ENCODE results near the gene CPSF2.

Gene CPSF2

DNA sequence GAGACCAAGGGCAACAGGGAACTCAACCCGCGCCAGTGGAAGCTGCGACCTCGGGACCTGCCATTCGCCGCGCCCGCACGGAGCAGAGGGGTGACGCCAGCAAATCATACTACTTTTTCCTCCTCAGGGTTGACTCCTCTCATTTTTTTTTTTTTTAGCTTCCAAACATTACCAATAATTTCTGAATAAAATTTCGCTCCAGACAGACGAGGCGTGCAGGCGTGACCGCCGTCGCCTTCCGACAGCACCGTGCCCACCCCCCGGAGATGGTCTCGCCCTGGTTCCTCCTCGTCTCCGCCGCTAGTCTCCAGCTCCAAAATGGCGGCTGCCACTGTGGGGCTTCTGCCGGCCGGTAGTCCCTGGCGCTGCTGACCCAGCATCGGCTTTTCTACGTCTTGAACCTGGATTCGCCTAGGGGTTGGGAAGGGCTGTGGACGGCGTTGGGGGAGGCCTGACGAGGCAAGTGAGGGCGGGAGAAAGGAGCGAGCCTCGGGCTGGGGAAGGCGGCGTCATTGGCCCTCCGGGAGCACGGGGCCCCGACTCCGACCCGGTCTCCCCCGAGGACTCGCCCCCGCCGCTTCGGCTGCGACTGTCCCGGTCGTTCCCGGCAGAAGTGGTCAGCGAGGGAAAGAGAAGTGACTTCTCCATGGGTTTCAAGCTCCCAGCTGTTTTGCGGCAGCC lies at the start of gene CPSF2, which contains the start of gene NDUFB1:
Gene CPSF2 (plus strand): TSS at position 300 of the 681 bp plus-strand sequence. CDS start 9,016 bp downstream, outside the sequence.
Gene NDUFB1 (minus strand): TSS at position 37 of the 681 bp plus-strand sequence. CDS start 4,069 bp downstream, outside the sequence.
- FAIRE-seq: peak; percentile 87

GRCh38 chr14:92074555-92074954 lies 47.2 kb upstream of the CPSF2 start:
- DNase-seq (ENCODE audit: insufficient read length, low spot score) (no peak), FAIRE-seq (no peak)

More for the DNA sequence above, at the start of gene CPSF2, which contains the start of gene NDUFB1:
- DNase-seq (ENCODE audit: insufficient read length, low spot score): peak; percentile 90

DNA sequence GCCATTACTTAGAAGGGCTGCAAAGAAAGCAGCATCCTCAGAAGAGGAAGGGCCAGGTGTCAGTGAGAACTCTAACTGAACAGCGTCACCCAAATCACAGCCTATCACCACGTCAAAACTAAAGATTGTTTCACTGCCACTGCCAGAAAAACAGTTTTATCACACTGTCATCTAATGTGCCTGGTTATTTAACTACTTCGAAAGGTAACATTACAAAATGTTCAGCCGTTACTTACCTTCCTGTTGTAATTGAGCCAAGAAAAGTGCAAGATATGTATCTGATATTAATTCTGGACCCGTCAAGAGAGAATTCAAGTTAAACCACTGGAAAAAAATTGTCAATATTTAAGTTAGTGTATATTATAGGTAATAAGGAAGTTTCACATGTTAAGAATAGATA lies 33.3 kb upstream of the CPSF2 start:
- no peak for FAIRE-seq
- DNase-seq (ENCODE audit: insufficient read length, low spot score): no peak

DNA sequence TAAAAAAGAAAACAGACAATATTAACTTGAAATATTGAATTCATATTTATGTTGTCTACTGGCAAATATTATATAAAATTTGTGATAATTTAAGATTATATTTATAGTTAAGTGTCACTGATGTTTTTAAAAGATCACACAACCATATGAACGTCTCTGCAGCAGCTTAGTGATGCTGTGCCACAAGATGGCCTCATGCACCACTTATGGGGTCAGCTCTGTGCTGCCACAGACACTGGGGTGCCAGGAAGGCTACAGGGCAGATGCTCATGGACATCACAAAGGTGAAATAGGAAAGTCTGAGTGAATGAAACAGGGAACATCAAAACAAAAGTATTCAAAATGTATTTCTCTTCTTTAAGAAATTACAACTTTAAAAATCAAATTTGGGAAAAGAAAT lies 28.4 kb upstream of the CPSF2 start:
- FAIRE-seq: no peak
- no peak for DNase-seq (ENCODE audit: insufficient read length, low spot score)

DNA sequence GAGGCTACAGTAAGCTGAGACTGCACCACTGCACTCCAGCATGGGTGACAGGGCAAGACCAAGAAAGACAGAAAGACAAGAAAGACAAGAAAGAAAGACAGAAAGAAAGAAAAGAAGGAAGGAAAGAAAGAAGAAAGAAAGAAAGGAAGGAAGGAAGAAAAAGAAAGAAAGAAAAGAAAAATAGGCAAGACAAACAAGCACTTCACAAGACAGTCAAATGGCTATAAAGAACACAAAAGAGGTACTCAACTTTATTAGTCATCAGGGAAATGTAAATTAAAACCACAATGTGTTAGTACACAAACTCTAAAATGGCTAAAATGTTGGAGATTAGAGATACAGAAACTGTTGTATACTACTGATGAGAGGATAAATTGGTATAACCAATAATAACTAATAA lies 22.0 kb upstream of the CPSF2 start:
- FAIRE-seq (no peak), DNase-seq (ENCODE audit: insufficient read length, low spot score) (no peak)

DNA sequence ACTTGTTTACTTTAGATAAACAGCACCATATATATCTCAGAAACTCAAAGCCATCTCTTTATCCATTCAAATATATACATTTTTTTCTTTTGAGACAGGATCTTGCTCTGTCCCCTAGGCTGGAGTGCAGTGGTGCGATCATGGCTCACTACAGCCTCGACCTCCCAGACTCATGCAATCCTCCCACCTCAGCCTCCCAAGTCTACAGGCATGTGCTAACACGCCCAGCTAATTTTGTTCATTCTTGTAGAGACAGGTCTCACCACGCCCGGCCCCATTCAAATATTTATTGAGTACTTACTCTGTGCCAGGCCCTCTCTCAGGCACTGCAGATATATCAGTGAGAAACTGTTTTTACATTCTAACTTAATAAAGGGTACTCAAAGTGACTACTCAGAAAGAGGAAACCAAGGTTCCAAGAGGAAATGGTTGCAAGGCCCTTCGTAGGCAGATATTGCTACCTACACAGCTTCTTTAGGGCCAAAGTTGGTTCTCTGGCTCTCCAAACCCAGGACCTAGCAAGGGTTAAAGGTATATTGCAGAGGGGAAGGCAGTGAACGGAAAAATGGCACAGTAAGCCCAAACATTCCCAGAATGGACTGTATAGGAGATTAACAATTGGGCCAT lies 18.3 kb upstream of the CPSF2 start:
- DNase-seq (ENCODE audit: insufficient read length, low spot score): no peak
- FAIRE-seq: no peak

DNA sequence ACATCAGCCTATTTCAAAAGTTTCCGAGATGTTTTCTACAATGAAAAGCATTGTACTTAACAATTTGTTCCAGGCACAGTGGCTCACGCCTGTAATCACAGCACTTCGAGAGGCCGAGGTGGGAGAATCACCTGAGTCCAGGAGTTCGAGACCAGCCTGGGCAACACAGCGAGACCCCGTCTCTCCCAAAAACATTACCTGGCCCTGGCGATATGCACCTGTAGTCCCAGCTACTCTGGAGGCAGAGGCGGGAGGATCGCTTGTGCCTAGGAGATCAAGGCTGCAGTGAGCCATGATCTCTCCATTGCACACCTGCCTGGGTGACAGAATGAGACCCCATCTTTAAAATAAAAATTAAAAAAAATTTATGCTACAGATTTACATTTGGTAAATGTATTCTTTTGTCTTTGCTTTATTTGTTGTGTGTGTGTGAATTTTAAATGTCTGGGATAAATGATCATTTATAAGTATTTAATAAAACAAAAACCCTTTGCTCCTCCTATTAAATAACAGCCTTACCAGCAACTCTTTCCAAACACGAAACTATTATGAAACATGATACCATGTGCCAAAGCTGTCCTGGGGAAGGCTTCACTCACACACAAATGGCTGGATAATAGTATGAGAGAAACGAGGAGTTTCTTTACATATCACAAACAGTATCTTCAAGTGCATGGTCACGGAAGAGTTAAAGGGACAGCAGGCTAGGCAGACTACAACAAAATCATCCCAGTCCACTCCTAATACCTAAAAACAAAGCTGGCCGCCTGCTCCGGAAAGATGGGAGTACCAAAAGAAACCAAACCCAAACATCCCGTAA lies 16.5 kb upstream of the CPSF2 start:
- FAIRE-seq: peak; percentile 76
- no peak for DNase-seq (ENCODE audit: insufficient read length, low spot score)

DNA sequence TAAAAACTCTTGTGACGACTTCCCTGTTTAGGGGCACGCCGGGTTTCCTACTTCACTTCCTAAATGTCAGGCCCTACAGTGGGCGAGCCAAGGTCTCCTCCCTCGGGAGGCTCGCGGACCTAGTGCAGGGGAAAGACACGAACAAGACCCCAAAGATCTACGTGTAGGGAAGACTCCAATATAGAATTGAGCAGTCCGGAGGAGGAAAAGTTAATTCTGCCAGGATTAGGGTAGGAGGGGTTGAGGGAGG lies 16.0 kb upstream of the CPSF2 start:
- FAIRE-seq: no peak
- peak; percentile 8 for DNase-seq (ENCODE audit: insufficient read length, low spot score)

DNA sequence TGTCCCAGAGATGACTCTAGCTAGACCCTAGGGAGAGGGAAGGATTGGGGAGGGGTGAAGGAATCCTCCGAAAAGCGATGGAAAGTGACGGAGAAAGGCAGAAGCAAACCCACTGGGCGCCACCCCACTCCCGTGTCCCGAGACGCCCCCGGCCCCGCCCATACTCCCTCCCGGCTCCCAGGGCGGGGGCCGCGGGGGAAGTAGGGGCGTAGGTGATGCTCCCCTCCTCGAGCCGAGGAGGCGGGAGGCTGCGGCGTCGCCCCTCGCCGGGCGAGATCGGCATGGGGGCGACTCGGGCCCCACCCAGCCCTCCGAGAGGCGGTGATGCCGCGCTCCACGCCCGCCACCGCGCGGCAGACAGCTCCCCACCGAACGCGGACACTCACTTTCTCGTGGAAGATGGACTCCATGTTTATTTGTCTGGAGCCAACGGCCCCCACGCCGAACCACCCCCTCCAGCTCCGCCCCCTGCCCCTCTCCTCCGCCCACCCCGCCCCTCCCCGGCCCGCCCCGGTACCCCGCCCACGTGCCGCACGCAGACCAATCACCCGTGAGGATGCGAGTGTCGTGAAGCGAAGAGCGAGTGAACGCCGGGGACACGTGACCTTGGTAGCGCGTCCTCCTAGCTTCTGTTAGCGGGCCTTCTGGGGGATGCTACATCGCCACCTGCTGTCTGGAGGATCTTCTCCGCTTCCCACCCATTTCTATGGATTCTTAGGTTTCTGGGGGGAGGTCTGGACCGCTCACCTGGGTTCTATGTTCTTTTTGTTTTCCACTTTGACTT lies 15.4 kb upstream of the CPSF2 start, which contains the start of gene ATXN3:
Gene ATXN3 (minus strand): TSS at position 440 of the 784 bp plus-strand sequence. CDS start 30 bp downstream, at position 410.
- FAIRE-seq (peak; percentile 100), DNase-seq (ENCODE audit: insufficient read length, low spot score) (peak; percentile 92)

DNA sequence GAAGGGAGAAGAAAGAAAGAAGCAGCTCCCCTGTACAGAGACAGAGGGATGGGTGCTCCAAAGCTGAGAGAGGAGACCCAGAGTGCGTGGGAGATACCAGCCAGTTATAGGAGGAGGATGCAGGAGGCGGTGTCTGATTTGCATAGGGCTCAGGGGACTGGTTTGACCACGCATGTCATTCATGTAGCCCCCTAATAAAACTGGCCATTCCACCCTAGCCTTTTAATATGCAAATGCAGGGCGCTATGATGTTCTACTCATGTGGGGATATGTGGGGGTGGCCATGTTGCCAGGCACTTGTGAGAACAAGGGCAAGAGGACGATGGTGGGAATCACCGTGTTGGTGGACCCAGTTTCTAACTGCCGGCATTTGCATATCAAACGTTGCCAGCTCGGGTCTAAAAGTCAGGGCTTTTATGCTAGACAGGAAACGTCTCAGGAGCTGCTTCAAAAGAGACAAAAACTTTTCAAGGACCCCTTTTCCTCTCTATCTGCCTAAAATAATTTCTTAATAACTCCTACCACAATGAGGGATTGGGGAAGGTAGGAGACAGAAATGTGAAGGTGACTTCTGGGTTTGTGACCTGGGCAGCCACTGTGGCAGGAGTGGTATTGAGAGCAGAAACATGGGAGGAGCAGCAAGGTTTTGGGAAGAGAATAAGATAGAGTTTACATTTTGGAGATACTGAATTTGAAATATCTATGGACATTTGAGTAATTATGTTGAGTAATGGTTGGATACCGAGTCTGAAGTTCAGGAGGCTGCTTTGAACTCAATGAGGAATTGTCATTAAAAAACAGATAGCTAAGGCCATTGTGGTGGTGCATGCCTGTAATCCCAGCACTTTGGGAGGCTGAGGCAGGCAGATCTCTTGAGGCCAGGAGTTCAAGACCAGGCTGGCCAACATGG lies 13.2 kb upstream of the CPSF2 start:
- DNase-seq (ENCODE audit: insufficient read length, low spot score) (no peak), FAIRE-seq (peak; percentile 8)

- no peak for DNase-seq (ENCODE audit: insufficient read length, low spot score)
- no peak for FAIRE-seq
These were observed 12.3 kb upstream of the CPSF2 start for GRCh38 chr14:92109490-92109889.

- peak; percentile 18 for DNase-seq (ENCODE audit: insufficient read length, low spot score)
- no peak for FAIRE-seq
These were observed 531 bp upstream of the CPSF2 start for GRCh38 chr14:92121207-92121669.

GRCh38 chr14:92122351-92122677 lies 545 bp downstream of the CPSF2 start:
- peak; percentile 26 for FAIRE-seq
- no peak for DNase-seq (ENCODE audit: insufficient read length, low spot score)

DNA sequence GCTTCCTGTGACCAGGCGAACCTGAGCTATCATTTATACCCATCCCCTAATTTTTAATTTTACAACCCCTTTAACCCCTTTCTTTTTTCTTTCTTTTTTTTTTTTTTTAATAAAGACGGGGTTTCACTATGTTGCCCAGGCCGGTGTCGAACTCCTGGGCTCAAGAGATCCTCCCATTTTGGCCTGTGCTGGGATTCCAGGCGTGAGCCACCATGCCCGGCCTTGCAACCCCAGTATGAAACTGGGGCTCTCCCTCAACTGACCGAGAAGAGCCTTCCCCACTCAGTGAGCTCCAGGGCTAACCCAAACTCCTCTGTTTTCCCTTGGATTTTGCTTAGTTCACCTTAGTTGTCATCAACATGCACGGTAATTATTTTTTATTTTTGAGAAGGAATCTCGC lies 992 bp downstream of the CPSF2 start:
- DNase-seq (ENCODE audit: insufficient read length, low spot score): no peak
- no peak for FAIRE-seq

- FAIRE-seq: no peak
- no peak for DNase-seq (ENCODE audit: insufficient read length, low spot score)
These were observed 12.7 kb downstream of the CPSF2 start for GRCh38 chr14:92134456-92134855.

DNA sequence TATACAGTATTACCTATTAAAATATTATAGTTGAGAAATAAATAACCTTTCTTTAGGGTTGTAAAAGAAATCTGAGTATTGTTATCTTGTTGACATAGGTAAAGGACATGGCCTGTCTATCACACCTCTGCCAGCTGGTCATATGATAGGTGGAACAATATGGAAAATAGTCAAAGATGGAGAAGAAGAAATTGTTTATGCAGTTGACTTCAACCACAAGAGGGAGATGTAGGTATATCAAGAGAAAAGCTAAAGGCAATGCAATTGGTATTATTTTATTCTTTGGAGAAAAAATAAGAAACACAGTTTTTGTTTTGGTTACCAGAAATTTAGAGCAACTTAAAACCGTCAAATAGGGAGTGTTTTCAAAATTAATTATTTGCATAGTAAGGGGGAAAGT lies 13.5 kb downstream of the CPSF2 start:
- DNase-seq (ENCODE audit: insufficient read length, low spot score) (no peak), FAIRE-seq (no peak)

- FAIRE-seq: no peak
- no peak for DNase-seq (ENCODE audit: insufficient read length, low spot score)
These were observed 21.5 kb downstream of the CPSF2 start for GRCh38 chr14:92143309-92143708.

- no peak for DNase-seq (ENCODE audit: insufficient read length, low spot score)
- FAIRE-seq: no peak
These were observed 22.2 kb downstream of the CPSF2 start for GRCh38 chr14:92143962-92144361.

- FAIRE-seq (no peak), DNase-seq (ENCODE audit: insufficient read length, low spot score) (no peak)
These were observed 22.9 kb downstream of the CPSF2 start for GRCh38 chr14:92144708-92145107.

DNA sequence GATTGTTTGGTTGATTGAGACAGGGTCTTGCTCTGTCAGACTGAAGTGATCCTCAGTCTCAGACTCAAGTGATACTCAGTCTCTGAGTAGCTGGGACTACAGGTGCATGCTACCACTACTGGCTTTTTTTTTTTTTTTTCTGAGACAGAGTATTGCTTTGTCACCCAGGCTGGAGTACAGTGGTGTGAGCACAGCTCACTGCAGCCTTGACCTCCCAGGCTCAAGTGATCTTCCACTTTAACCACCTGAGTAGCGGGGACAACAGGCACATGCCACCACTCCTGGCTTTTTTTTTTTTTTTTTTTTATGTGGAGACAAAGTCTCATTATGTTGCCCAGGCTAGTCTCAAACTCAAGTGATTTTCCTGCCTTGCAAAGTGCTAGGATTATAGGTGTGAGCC lies 31.8 kb downstream of the CPSF2 start:
- DNase-seq (ENCODE audit: insufficient read length, low spot score) (no peak), FAIRE-seq (no peak)

All from GM19239 (cell line).